H1 (cell line): ENCODE data around the gene EN1. TPM values are rescaled to one million over a fixed set of nuclear protein-coding genes. Genes with fewer than 3 reads are reported as not detected.

Source experiments
- CTCF ChIA-PET: fragments of 300-600 bp; sonication (Branson Sonifier 250); formaldehyde crosslinking; loops from one replicate; lab custom pipeline; 2021; ENCODE audit not compliant: partially characterized antibody; lab: Charles Lee
- POLR2A ChIA-PET: fragments of 300-600 bp; sonication (Branson Sonifier 250); formaldehyde crosslinking; loops from one replicate; lab custom pipeline; 2021; ENCODE audit warnings: inconsistent platforms; ENCODE audit not compliant: partially characterized antibody; lab: Charles Lee
- DNase-seq, 2 experiments: peaks; one replicate each; pipeline versions ENCODE4 v3.0.0 to v3.0.0-alpha.2; 2010 to 2022; ENCODE audit warnings: low spot score in 2 of 2, low read depth in 1 of 2, mixed read lengths in 1 of 2
- FAIRE-seq: peaks from 2 replicates; lab custom pipeline; 2011; peaks lifted over from hg19 to GRCh38; lab: Jason Lieb, UNC
- H2AFZ ChIP-seq: 2 replicates; pipeline ENCODE4 v1.8.1; 2012; ENCODE audit warnings: low read length, inconsistent platforms
- H2AK5ac ChIP-seq: 2 replicates; pipeline ENCODE4 v1.6.1; 2013; ENCODE audit warnings: low read depth, low read length
- H2BK120ac ChIP-seq: replicated peaks from 2 replicates; pipeline ENCODE3; 2013; ENCODE audit warnings: low read depth, low read length, inconsistent platforms
- H2BK12ac ChIP-seq: 2 replicates; pipeline ENCODE4 v1.6.1; 2013; ENCODE audit warnings: low read depth, low read length
- H2BK15ac ChIP-seq: 2 replicates; pipeline ENCODE4 v1.6.1; 2013; ENCODE audit warnings: low read length
- H2BK20ac ChIP-seq: 2 replicates; pipeline ENCODE4 v1.6.1; 2013; ENCODE audit warnings: low read length
- H2BK5ac ChIP-seq: 2 replicates; pipeline ENCODE4 v1.6.1; 2013; ENCODE audit warnings: low read depth, low read length
- H3K14ac ChIP-seq: 2 replicates; pipeline ENCODE4 v1.6.1; 2013; ENCODE audit warnings: inconsistent platforms; ENCODE audit not compliant: insufficient read length
- H3K18ac ChIP-seq: 2 replicates; pipeline ENCODE4 v1.6.1; 2013; ENCODE audit warnings: low read length; ENCODE audit errors: extremely low read depth
- H3K23ac ChIP-seq: 2 replicates; pipeline ENCODE4 v1.6.1; 2013; ENCODE audit warnings: inconsistent platforms; ENCODE audit not compliant: insufficient read length
- H3K23me2 ChIP-seq: 2 replicates; pipeline ENCODE4 v1.6.1; 2013; ENCODE audit warnings: low read depth, low read length
- H3K27ac ChIP-seq: 2 replicates; pipeline ENCODE4 v1.6.1; 2011; ENCODE audit warnings: low read depth, low read length, inconsistent platforms
- H3K27me3 ChIP-seq, 4 experiments: replicated peaks in 1 of 4; 1 replicate in 1 of 4; 2 replicates in 3 of 4; pipeline versions ENCODE4 v1.6.1 to v1.8.1; 2011 to 2013; ENCODE audit warnings: low read length in 3 of 4, mild to moderate bottlenecking in 3 of 4, inconsistent platforms in 2 of 4, mixed read lengths in 2 of 4, moderate library complexity in 1 of 4; ENCODE audit not compliant: control insufficient read depth in 3 of 4, insufficient read depth in 3 of 4; ENCODE audit errors: extremely low read depth in 1 of 4
- H3K36me3 ChIP-seq, 4 experiments: 2 replicates each; pipeline versions ENCODE4 v1.6.1 to v1.8.1; 2011 to 2013; ENCODE audit warnings: mild to moderate bottlenecking in 4 of 4, low read length in 3 of 4, moderate library complexity in 2 of 4, control low read depth in 1 of 4, inconsistent platforms in 1 of 4; ENCODE audit not compliant: insufficient read depth in 4 of 4, control insufficient read depth in 2 of 4
- H3K4ac ChIP-seq: replicated peaks from 2 replicates; pipeline ENCODE3; 2013; ENCODE audit warnings: low read length, low read depth, mixed read lengths, inconsistent platforms; ENCODE audit not compliant: insufficient read length
- H3K4me1 ChIP-seq, 4 experiments: replicated peaks in 1 of 4; 1 replicate in 1 of 4; 2 replicates in 3 of 4; pipeline versions ENCODE4 v1.6.1 to v1.8.1; 2011 to 2013; ENCODE audit warnings: low read length in 3 of 4, inconsistent platforms in 2 of 4, mixed read lengths in 1 of 4; ENCODE audit not compliant: insufficient read depth in 4 of 4, control insufficient read depth in 3 of 4
- H3K4me2 ChIP-seq, 2 experiments: 2 replicates each; pipeline versions ENCODE4 v1.6.1 to v1.8.1; 2011 to 2013; ENCODE audit warnings: low read depth in 2 of 2, low read length in 2 of 2, control low read depth in 1 of 2, inconsistent platforms in 1 of 2, mild to moderate bottlenecking in 1 of 2; ENCODE audit not compliant: insufficient read depth in 1 of 2
- H3K4me3 ChIP-seq, 4 experiments: fragments of 200-600, 300-600 bp in 1 of 4; sonication (generic), shearing (Covaris generic), sonication (Bioruptor Twin) in 1 of 4; 2 replicates each; pipeline versions ENCODE4 v1.5.1 to v1.8.1; 2011 to 2016; ENCODE audit warnings: low read length in 4 of 4, low read depth in 3 of 4, control low read depth in 2 of 4, inconsistent platforms in 2 of 4, mild to moderate bottlenecking in 2 of 4, mixed read lengths in 1 of 4, moderate library complexity in 1 of 4; ENCODE audit not compliant: insufficient read depth in 2 of 4; ENCODE audit errors: extremely low read depth in 1 of 4
- H3K56ac ChIP-seq: replicated peaks from 2 replicates; pipeline ENCODE3; 2013; ENCODE audit warnings: low read depth, mild to moderate bottlenecking, mixed read lengths, low read length, inconsistent platforms; ENCODE audit not compliant: insufficient read length
- H3K79me1 ChIP-seq: 2 replicates; pipeline ENCODE4 v1.6.1; 2013; ENCODE audit warnings: low read depth, low read length, control low read depth
- H3K79me2 ChIP-seq, 2 experiments: 2 replicates each; pipeline versions ENCODE4 v1.6.1 to v1.8.1; 2012 to 2013; ENCODE audit warnings: low read length in 2 of 2, mild to moderate bottlenecking in 2 of 2, inconsistent platforms in 1 of 2; ENCODE audit not compliant: insufficient read depth in 2 of 2, control insufficient read depth in 1 of 2
- H3K9ac ChIP-seq, 4 experiments: replicated peaks in 1 of 4; 1 replicate in 1 of 4; 2 replicates in 3 of 4; pipeline versions ENCODE4 v1.6.1 to v1.8.1; 2011 to 2013; ENCODE audit warnings: low read depth in 3 of 4, low read length in 3 of 4, control low read depth in 2 of 4, mild to moderate bottlenecking in 2 of 4, moderate library complexity in 2 of 4, inconsistent platforms in 1 of 4; ENCODE audit errors: extremely low read depth in 1 of 4
- H3K9me3 ChIP-seq, 2 experiments: 2 replicates each; pipeline versions ENCODE4 v1.6.1 to v1.8.1; 2012 to 2013; ENCODE audit warnings: mild to moderate bottlenecking in 2 of 2, moderate library complexity in 2 of 2, control low read depth in 1 of 2, inconsistent platforms in 1 of 2, low read depth in 1 of 2, low read length in 1 of 2, mixed read lengths in 1 of 2; ENCODE audit not compliant: insufficient read depth in 2 of 2
- H4K20me1 ChIP-seq, 2 experiments: replicated peaks in 1 of 2; 2 replicates each; pipeline versions ENCODE3 to v1.8.1; 2011 to 2013; ENCODE audit warnings: inconsistent platforms in 2 of 2, low read length in 2 of 2, mild to moderate bottlenecking in 1 of 2; ENCODE audit not compliant: insufficient read depth in 2 of 2, control insufficient read depth in 1 of 2
- H4K5ac ChIP-seq: 2 replicates; pipeline ENCODE4 v1.6.1; 2013; ENCODE audit warnings: low read length, low read depth, mixed read lengths, inconsistent platforms; ENCODE audit not compliant: insufficient read length
- H4K8ac ChIP-seq: 2 replicates; pipeline ENCODE4 v1.8.0; 2013; ENCODE audit warnings: mild to moderate bottlenecking, moderate library complexity, low read length, inconsistent platforms; ENCODE audit not compliant: insufficient read depth; ENCODE audit errors: extremely low read depth
- H4K91ac ChIP-seq: replicated peaks from 2 replicates; pipeline ENCODE3; 2013; ENCODE audit warnings: low read length, mixed read lengths, inconsistent platforms; ENCODE audit not compliant: insufficient read length
- ATF2 ChIP-seq: IDR thresholded peaks from 2 replicates; pipeline ENCODE4 v1.6.1; 2012; ENCODE audit warnings: low read length, inconsistent platforms
- BACH1 ChIP-seq: IDR thresholded peaks from 2 replicates; pipeline ENCODE4 v1.6.1; 2012; ENCODE audit warnings: low read length, improper control_type of control experiment
- BCL11A ChIP-seq, 2 experiments: IDR thresholded peaks; one replicate each; pipeline ENCODE4 v1.6.1; 2011; ENCODE audit warnings: low read depth in 2 of 2, low read length in 2 of 2, mild to moderate bottlenecking in 2 of 2
- CEBPB ChIP-seq: IDR thresholded peaks from 2 replicates; pipeline ENCODE4 v1.6.1; 2012; ENCODE audit warnings: low read depth, low read length
- FOSL1 ChIP-seq: IDR thresholded peaks from 2 replicates; pipeline ENCODE4 v1.6.1; 2011; ENCODE audit warnings: mild to moderate bottlenecking, low read depth, low read length, moderate library complexity; ENCODE audit not compliant: insufficient read depth
- JUND ChIP-seq: IDR thresholded peaks from 2 replicates; pipeline ENCODE4 v1.6.1; 2011; ENCODE audit warnings: mild to moderate bottlenecking, improper control_type of control experiment, low read length
- SAP30 ChIP-seq: fragments of 300-600 bp; sonication (generic); IDR thresholded peaks from 2 replicates; pipeline ENCODE4 v1.7.1; 2012; ENCODE audit warnings: low read length, moderate library complexity, mild to moderate bottlenecking, inconsistent platforms; ENCODE audit not compliant: insufficient read depth, insufficient replicate concordance
- SUZ12 ChIP-seq: fragments of 200-600 bp; sonication (generic); IDR thresholded peaks from 2 replicates; pipeline ENCODE4 v1.6.1; 2012; ENCODE audit warnings: mild to moderate bottlenecking, inconsistent platforms, low read length, moderate library complexity, mixed read lengths
- TAF7 ChIP-seq: optimal IDR thresholded peaks from 2 replicates; pipeline ENCODE3; 2011; ENCODE audit warnings: low read depth, mild to moderate bottlenecking, inconsistent platforms, low read length, moderate library complexity, borderline replicate concordance
- TBP ChIP-seq: IDR thresholded peaks from 2 replicates; pipeline ENCODE4 v1.6.1; 2011; ENCODE audit warnings: low read depth, low read length, improper control_type of control experiment
- TCF12 ChIP-seq: IDR thresholded peaks from 2 replicates; pipeline ENCODE4 v1.6.1; 2011; ENCODE audit warnings: low read depth, mild to moderate bottlenecking, low read length
- YY1 ChIP-seq: IDR thresholded peaks from 2 replicates; pipeline ENCODE4 v1.6.1; 2011; ENCODE audit warnings: low read depth, mild to moderate bottlenecking, low read length
- WGBS, 2 experiments: shearing (Covaris generic) in 1 of 2; methylation state at CpG; one replicate each; pipeline versions ENCODE4 v1.1.6 to v1.1.7; 2013 to 2015; ENCODE audit warnings: low lambda C conversion rate in 2 of 2, mixed read lengths in 2 of 2, inconsistent platforms in 1 of 2, low coverage in 1 of 2, missing lambda C conversion rate in 1 of 2; ENCODE audit not compliant: insufficient replicate concordance in 2 of 2, insufficient coverage in 1 of 2, insufficient read length in 1 of 2; ENCODE audit errors: extremely low coverage in 1 of 2, missing lambda C conversion rate in 1 of 2; 5-methylcytosine and 5-hydroxymethylcytosine counted together
- polyA plus RNA-seq, 7 experiments: library from polyadenylated mRNA; depleted of rRNA in 3 of 7; stranded (reverse) in 5 of 7; unstranded in 2 of 7; fragments of >200 nt in 5 of 7; fragments of 200-250 nt in 2 of 7; gene quantifications; 1 replicate in 5 of 7; 2 replicates in 1 of 7; 4 replicates in 1 of 7; pipeline versions ENCODE4 v1.2.1 to v1.2.3, GENCODE V29; 2011 to 2013; ENCODE audit warnings: missing spikeins in 2 of 7, mixed read lengths in 2 of 7
- total RNA-seq: library from RNA; stranded (reverse); fragmentation: NEBNext Ultra II Directional; extraction: Animal tissue kit (Norgen Biotek cat#: 25700); gene quantifications from 2 replicates; pipeline ENCODE4 v1.2.1, GENCODE V29; 2021

The EN1 gene
- total and polyA plus RNA-seq, 2 of the 8 experiments (the other 6 are each of a cell fraction or from before 2014, with no cell fraction given): not detected

GRCh38 chr2:118881490-118882129 lies 34.2 kb upstream of the EN1 start:
- DNase-seq: peak; percentile 57 to 90
- CTCF ChIA-PET: interaction anchor here (0.6 to 6.6 kb wide), 79 partner anchors 8 to 909 kb away, joined by 3 to 64 read pairs (median 4); partner anchors contain the start of gene MARCO
- Histone ChIP-seq H3K4me1 (peaks cover 0 to 2% (median 1%) of the 10 kb centered on the region in 4 experiments; a peak in 2 of 7 replicates), H3K9me3 (no peaks in the 10 kb centered on the region), H3K56ac (no peak overlapping the region), H3K27me3 (no peaks in the 10 kb centered on the region; a peak in 3 of 7 replicates), H3K4ac (no peak overlapping the region), H3K4me2 (no peak overlapping the region), H3K36me3 (no peaks in the 10 kb centered on the region), H2BK5ac (no peak overlapping the region), H3K18ac (no peak overlapping the region), H4K8ac (no peak overlapping the region), H3K4me3 (no peak overlapping the region), H3K14ac (no peak overlapping the region), H2BK15ac (no peak overlapping the region), H2AK5ac (no peak overlapping the region), H4K20me1 (no peaks in the 10 kb centered on the region), H2AFZ (peak overlapping the region; percentile 89), H3K79me2 (no peaks in the 10 kb centered on the region), H3K23ac (no peak overlapping the region), H4K5ac (no peak overlapping the region), H3K79me1 (no peaks in the 10 kb centered on the region), H3K23me2 (no peaks in the 10 kb centered on the region), H3K27ac (no peak overlapping the region), H4K91ac (no peak overlapping the region), H2BK12ac (no peak overlapping the region), H2BK120ac (no peak overlapping the region), H2BK20ac (no peak overlapping the region), H3K9ac (no peak overlapping the region)
- FAIRE-seq: peak; percentile 82
- POLR2A ChIA-PET: no interaction called here
- 27% methylated on average over 10 of the region's 10 CpGs; no CpG with 5 or more reads in 1 of the 2 experiments for WGBS, 2 experiments
- TF ChIP-seq TCF12 (0 out of 2 replicates have a peak, but pooled peaks have one; percentile 29), TBP (no peak), JUND (no peak), YY1 (peak; percentile 91), SUZ12 (no peak), TAF7 (peak; percentile 37), SAP30 (no peak), FOSL1 (no peak), ATF2 (no peak), BACH1 (no peak), CEBPB (no peak), BCL11A (IDR thresholded peaks at IDR 0.05; ENCODE audit: low read depth in 2 of 2, low read length in 2 of 2) (no peak)
